Hepatocyte (in vitro differentiated cells): ENCODE results near the gene NXT1.

Source experiments
- CTCF ChIP-seq: fragments of 200-600 bp; sonication (generic); IDR thresholded peaks from 2 replicates; pipeline ENCODE4 v1.5.1; 2016; ENCODE audit warnings: antibody characterized with exemption, mild to moderate bottlenecking; ENCODE audit not compliant: poor library complexity
- EZH2phosphoT487 ChIP-seq: fragments of 200-600 bp; sonication (generic); IDR thresholded peaks from one replicate; pipeline ENCODE4 v1.6.1; 2018; ENCODE audit warnings: antibody characterized with exemption, mild to moderate bottlenecking, low read depth, moderate library complexity; ENCODE audit not compliant: unreplicated experiment, severe bottlenecking

GRCh38 chr20:23401051-23401450 lies 50.5 kb downstream of the NXT1 start:
- TF ChIP-seq CTCF (no peak), EZH2phosphoT487 (no peak)
